22Rv1 (cell line): ENCODE measurements around the gene SFSWAP.
"Not testable (repeated sequence)": the region's sequence is repeated elsewhere in the genome, so short reads cannot be mapped to it uniquely, and the experiment has no call there.

Experiments used
- CTCF ChIP-seq: fragments of 450-650 bp; IDR thresholded peaks from 2 replicates; pipeline ENCODE4 v1.5.1; 2017; ENCODE audit warnings: mild to moderate bottlenecking
- ZFX ChIP-seq: fragments of 450-650 bp; IDR thresholded peaks from 2 replicates; pipeline ENCODE4 v1.6.1; 2017; ENCODE audit warnings: antibody characterized with exemption, borderline replicate concordance

- not testable (repeated sequence) for TF ChIP-seq CTCF, ZFX
Measured at GRCh38 chr12:131666486-131666885, 44.4 kb upstream of the SFSWAP start.
